OCI-LY3 (cell line): ENCODE data around the gene GMPPA.

Source experiments
- EZH2phosphoT487 ChIP-seq: fragments of 200-600 bp; shearing (Covaris generic); IDR thresholded peaks from 2 replicates; pipeline ENCODE4 v1.6.1; 2018; ENCODE audit warnings: antibody characterized with exemption, mixed run types, low read depth
- TF ChIP-seq, protein P1 (sequence below): fragments of 200-600, 300-600 bp; sonication (generic); IDR thresholded peaks from 2 replicates; pipeline ENCODE4 v1.5.1; 2014; ENCODE audit warnings: antibody characterized with exemption, low read length, low read depth

- TF ChIP-seq, protein P1, sequence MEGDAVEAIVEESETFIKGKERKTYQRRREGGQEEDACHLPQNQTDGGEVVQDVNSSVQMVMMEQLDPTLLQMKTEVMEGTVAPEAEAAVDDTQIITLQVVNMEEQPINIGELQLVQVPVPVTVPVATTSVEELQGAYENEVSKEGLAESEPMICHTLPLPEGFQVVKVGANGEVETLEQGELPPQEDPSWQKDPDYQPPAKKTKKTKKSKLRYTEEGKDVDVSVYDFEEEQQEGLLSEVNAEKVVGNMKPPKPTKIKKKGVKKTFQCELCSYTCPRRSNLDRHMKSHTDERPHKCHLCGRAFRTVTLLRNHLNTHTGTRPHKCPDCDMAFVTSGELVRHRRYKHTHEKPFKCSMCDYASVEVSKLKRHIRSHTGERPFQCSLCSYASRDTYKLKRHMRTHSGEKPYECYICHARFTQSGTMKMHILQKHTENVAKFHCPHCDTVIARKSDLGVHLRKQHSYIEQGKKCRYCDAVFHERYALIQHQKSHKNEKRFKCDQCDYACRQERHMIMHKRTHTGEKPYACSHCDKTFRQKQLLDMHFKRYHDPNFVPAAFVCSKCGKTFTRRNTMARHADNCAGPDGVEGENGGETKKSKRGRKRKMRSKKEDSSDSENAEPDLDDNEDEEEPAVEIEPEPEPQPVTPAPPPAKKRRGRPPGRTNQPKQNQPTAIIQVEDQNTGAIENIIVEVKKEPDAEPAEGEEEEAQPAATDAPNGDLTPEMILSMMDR = no peak
- TF ChIP-seq EZH2phosphoT487 = no peak
Observed at GRCh38 chr2:219506802-219507526, 8.3 kb downstream of the GMPPA start.
